ENCODE results near the gene KDM4C.
"Not testable (repeated sequence)": the region's sequence is repeated elsewhere in the genome, so short reads cannot be mapped to it uniquely, and the experiment has no call there.

- TF ChIP-seq CTCF (optimal IDR thresholded peaks at IDR 0.05 in 1 of 3, IDR thresholded peaks at IDR 0.05 in 1 of 3, conservative IDR thresholded peaks at IDR 0.05 in 1 of 3; ENCODE audit: extremely low read depth in 1 of 3, insufficient read depth in 2 of 3, low read length in 3 of 3); EZH2 (IDR thresholded peaks at IDR 0.05; ENCODE audit: low read length): not testable (repeated sequence)
These were observed 49.9 kb downstream of the KDM4C start for GRCh38 chr9:6807669-6808068.
